OCI-LY7 (cell line): ENCODE results near the gene CYSLTR1. TPM values are rescaled to one million over a fixed set of nuclear protein-coding genes. Genes with fewer than 3 reads are reported as not detected.
A peak's percentile ranks its signal among the peaks of the same experiment; 100 is the strongest.

Experiments
- Bru-seq: library from RNA; stranded (reverse); fragments of 400-500 nt; gene quantifications from one replicate; lab custom pipeline; 2021; lab: Mats Ljungman, UMichigan
- BruChase-seq, 2 experiments: library from RNA; stranded (reverse); fragments of 400-500 nt; gene quantifications; one replicate each; lab custom pipeline; 2021; lab: Mats Ljungman, UMichigan
- BruUV-seq: library from RNA; stranded (reverse); fragments of 400-500 nt; replicated peaks from 2 replicates; lab custom pipeline; 2021; lab: Mats Ljungman, UMichigan
- CTCF ChIA-PET: fragments of 300-600 bp; sonication (Branson Sonifier 250); formaldehyde crosslinking; loops from one replicate; lab custom pipeline; 2022; ENCODE audit warnings: antibody characterized with exemption; ENCODE audit not compliant: unreplicated experiment; lab: Charles Lee
- POLR2A ChIA-PET: fragments of 300-600 bp; sonication (Branson Sonifier 250); formaldehyde crosslinking; loops from one replicate; lab custom pipeline; 2022; ENCODE audit warnings: antibody characterized with exemption; lab: Charles Lee
- DNase-seq: peaks from one replicate; pipeline ENCODE4 v3.0.0-alpha.2; 2015; ENCODE audit warnings: low spot score
- H2AFZ ChIP-seq: fragments of 200-600 bp; sonication (generic), shearing (Covaris generic); 2 replicates; pipeline ENCODE4 v1.6.1; 2014; ENCODE audit warnings: mild to moderate bottlenecking, antibody characterized with exemption, low read length, moderate library complexity
- H3K27ac ChIP-seq: fragments of 200-600 bp; sonication (generic); 2 replicates; pipeline ENCODE4 v1.5.1; 2014; ENCODE audit warnings: mixed run types, low read depth, mild to moderate bottlenecking, moderate library complexity, low read length, inconsistent platforms; ENCODE audit not compliant: poor library complexity, severe bottlenecking
- H3K36me3 ChIP-seq: fragments of 200-600 bp; sonication (generic); 2 replicates; pipeline ENCODE4 v1.6.1; 2014; ENCODE audit warnings: mild to moderate bottlenecking, antibody characterized with exemption, low read length, moderate library complexity, mixed read lengths; ENCODE audit not compliant: insufficient read depth
- H3K4me1 ChIP-seq: fragments of 200-600 bp; sonication (generic); 2 replicates; pipeline ENCODE4 v1.5.1; 2014; ENCODE audit warnings: mild to moderate bottlenecking, low read length; ENCODE audit not compliant: insufficient read depth, poor library complexity, severe bottlenecking
- H3K4me2 ChIP-seq: fragments of 200-600 bp; sonication (generic); 2 replicates; pipeline ENCODE4 v1.6.1; 2014; ENCODE audit warnings: mild to moderate bottlenecking, low read length
- H3K4me3 ChIP-seq: fragments of 200-600 bp; sonication (generic); 2 replicates; pipeline ENCODE4 v1.5.1; 2014; ENCODE audit warnings: mild to moderate bottlenecking, low read depth, low read length; ENCODE audit not compliant: poor library complexity, severe bottlenecking
- H3K79me2 ChIP-seq: fragments of 200-600 bp; sonication (generic); 2 replicates; pipeline ENCODE4 v1.6.1; 2016; ENCODE audit warnings: low read depth, mild to moderate bottlenecking, low read length, moderate library complexity, mixed read lengths; ENCODE audit not compliant: insufficient read depth
- H3K9me2 ChIP-seq: fragments of 200-600 bp; sonication (generic); 2 replicates; pipeline ENCODE4 v1.6.1; 2016; ENCODE audit warnings: mild to moderate bottlenecking, low read length, mixed read lengths; ENCODE audit not compliant: insufficient read depth
- H3K9me3 ChIP-seq: fragments of 200-600 bp; sonication (generic); 2 replicates; pipeline ENCODE4 v1.6.1; 2014; ENCODE audit warnings: mild to moderate bottlenecking, mixed run types, low read length, mixed read lengths
- H4K20me1 ChIP-seq: fragments of 200-600 bp; sonication (generic); 2 replicates; pipeline ENCODE4 v1.6.1; 2014; ENCODE audit warnings: mild to moderate bottlenecking, antibody characterized with exemption, low read length, moderate library complexity, mixed read lengths; ENCODE audit not compliant: insufficient read depth
- EZH2phosphoT487 ChIP-seq: fragments of 200-600 bp; sonication (generic); IDR thresholded peaks from 2 replicates; pipeline ENCODE4 v1.6.1; 2018; ENCODE audit warnings: low read depth, borderline replicate concordance, mild to moderate bottlenecking, mixed run types, antibody characterized with exemption, low read length, moderate library complexity, mixed read lengths
- intact Hi-C: fragments of 100-400 bp; cut with micrococcal nuclease; formaldehyde crosslinking; loops from one replicate; pipeline ENCODE4 v1.10.0; 2022; ENCODE audit not compliant: unreplicated experiment
- long read RNA-seq: library from polyadenylated mRNA; stranded (forward); transcript quantifications from one replicate; pipeline ENCODE4 v2.0.0, GENCODE V29; 2022
- total RNA-seq, 2 experiments: library from RNA; depleted of rRNA in 1 of 2; stranded (reverse); fragments of >200 nt in 1 of 2; shearing (Covaris generic) in 1 of 2; gene quantifications; 2 replicates each; pipeline ENCODE4 v1.2.3, GENCODE V29; 2014 to 2022
- TF ChIP-seq, protein P1 (sequence below): fragments of 200-600 bp; sonication (generic); conservative IDR thresholded peaks from 2 replicates; pipeline ENCODE4 v1.5.1; 2014; ENCODE audit warnings: mild to moderate bottlenecking, antibody characterized with exemption, low read length, moderate library complexity, mixed read lengths

The CYSLTR1 gene
- total RNA-seq (2014; rRNA removed; shearing (Covaris generic)): 0.39 and 1.4 TPM in 2 replicates
- 0.66 and 0.99 TPM in 2 replicates for total RNA-seq (2022)
- percentile 31 among the genes with signal in this experiment for Bru-seq, nascent RNA
- BruChase-seq, experiment 1, labeled RNA remaining after a 6-hour chase: percentile 27 among the genes with signal in this experiment
- percentile 36 among the genes with signal in this experiment for BruChase-seq, experiment 2, labeled RNA remaining after a 2-hour chase
- long read RNA-seq, partial matches to known transcripts: 0 of 2 reads
- long read RNA-seq, other reads (novel, unspliced or antisense): 0 of 2 reads

DNA sequence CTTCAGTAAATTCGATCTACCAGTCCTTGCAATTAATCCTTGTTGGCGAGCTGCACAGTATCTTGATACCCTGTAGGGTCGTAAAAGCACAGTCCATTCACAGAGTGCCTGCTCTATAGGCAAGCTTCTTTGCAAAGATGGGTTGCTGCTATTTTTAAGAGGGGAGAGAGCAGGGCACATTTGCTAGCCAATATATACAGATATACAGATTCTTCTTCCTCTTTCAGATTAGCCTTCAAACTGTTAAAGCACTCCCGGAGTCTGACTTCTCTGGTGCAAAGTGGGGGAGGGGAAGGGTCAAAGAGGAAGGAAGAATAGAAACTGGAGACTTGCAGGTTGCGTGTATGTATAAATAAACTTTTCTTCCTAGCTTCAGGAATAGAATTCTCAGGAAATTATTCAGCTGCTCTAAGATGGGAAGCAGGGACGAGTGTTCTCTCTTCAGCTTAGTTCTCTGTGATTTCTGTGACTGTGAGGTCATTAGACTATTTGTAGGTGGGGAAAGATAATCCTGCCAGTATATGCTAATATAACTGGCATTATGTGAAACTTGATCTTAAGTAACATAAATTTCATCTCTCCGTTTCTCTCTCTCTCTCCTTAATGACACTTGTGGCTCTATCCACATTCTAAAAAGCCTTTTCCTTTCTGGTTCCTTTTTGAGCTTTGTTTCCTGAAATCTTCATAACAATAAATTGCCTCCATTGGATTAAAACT is at the start of gene CYSLTR1:
Gene CYSLTR1 (minus strand): TSS at position 242 of the 717 bp plus-strand sequence. CDS start 53,865 bp downstream, outside the sequence.
- CTCF ChIA-PET: no interaction called here
- TF ChIP-seq, protein P1, sequence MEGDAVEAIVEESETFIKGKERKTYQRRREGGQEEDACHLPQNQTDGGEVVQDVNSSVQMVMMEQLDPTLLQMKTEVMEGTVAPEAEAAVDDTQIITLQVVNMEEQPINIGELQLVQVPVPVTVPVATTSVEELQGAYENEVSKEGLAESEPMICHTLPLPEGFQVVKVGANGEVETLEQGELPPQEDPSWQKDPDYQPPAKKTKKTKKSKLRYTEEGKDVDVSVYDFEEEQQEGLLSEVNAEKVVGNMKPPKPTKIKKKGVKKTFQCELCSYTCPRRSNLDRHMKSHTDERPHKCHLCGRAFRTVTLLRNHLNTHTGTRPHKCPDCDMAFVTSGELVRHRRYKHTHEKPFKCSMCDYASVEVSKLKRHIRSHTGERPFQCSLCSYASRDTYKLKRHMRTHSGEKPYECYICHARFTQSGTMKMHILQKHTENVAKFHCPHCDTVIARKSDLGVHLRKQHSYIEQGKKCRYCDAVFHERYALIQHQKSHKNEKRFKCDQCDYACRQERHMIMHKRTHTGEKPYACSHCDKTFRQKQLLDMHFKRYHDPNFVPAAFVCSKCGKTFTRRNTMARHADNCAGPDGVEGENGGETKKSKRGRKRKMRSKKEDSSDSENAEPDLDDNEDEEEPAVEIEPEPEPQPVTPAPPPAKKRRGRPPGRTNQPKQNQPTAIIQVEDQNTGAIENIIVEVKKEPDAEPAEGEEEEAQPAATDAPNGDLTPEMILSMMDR: no peak
- no peak for TF ChIP-seq EZH2phosphoT487
- Histone ChIP-seq H4K20me1 (no peaks in the 10 kb centered on the region), H2AFZ (peak within 1 kb of the TSS; percentile 85), H3K4me3 (peak within 1 kb of the TSS; percentile 66), H3K4me2 (peak within 1 kb of the TSS; percentile 90), H3K9me2 (no peaks in the 10 kb centered on the region), H3K4me1 (peaks cover 40% of the 10 kb centered on the region), H3K27ac (peak within 1 kb of the TSS; percentile 59), H3K79me2 (no peaks in the 10 kb centered on the region), H3K9me3 (no peaks in the 10 kb centered on the region), H3K36me3 (no peaks in the 10 kb centered on the region)
- DNase-seq: peak; percentile 60
- intact Hi-C loops: loop anchor here (10.0 kb wide), 1 partner anchor 223 kb away; the partner anchor contains the start of gene PGK1
- POLR2A ChIA-PET: interaction anchor here (0.8 kb wide), 1 partner anchor 15 kb away, joined by 3 read pairs; no protein-coding TSS in a partner anchor
- no TSS peak for BruUV-seq

- no peaks in the 10 kb centered on the region for H4K20me1 ChIP-seq
- ChIA-PET CTCF (no interaction called here), POLR2A (no interaction called here)
- no peaks in the 10 kb centered on the region for H3K4me1 ChIP-seq
- no peak overlapping the region for H3K27ac ChIP-seq
- BruUV-seq: no TSS peak
- H3K9me2 ChIP-seq: no peaks in the 10 kb centered on the region
- H3K79me2 ChIP-seq: no peaks in the 10 kb centered on the region
- H3K9me3 ChIP-seq: no peaks in the 10 kb centered on the region
- no peak overlapping the region for H2AFZ ChIP-seq
- DNase-seq: no peak
- H3K36me3 ChIP-seq: no peaks in the 10 kb centered on the region
- no peak overlapping the region for H3K4me3 ChIP-seq
- no peak overlapping the region for H3K4me2 ChIP-seq
- intact Hi-C loops: no loop called here
- no peak for TF ChIP-seq EZH2phosphoT487
- TF ChIP-seq, protein P1: no peak
Measured at GRCh38 chrX:78377186-78377585, 49.8 kb upstream of the CYSLTR1 start.
